Measurements from ENCODE around the gene CEMIP2. TPM values are rescaled to one million over a fixed set of nuclear protein-coding genes. Genes with fewer than 3 reads are reported as not detected.
A peak's percentile ranks its signal among the peaks of the same experiment; 100 is the strongest.

Gene CEMIP2
- polyA plus RNA-seq, 1 of the 3 experiments (the other 2 are of a cell fraction) = 39.8 TPM

DNA sequence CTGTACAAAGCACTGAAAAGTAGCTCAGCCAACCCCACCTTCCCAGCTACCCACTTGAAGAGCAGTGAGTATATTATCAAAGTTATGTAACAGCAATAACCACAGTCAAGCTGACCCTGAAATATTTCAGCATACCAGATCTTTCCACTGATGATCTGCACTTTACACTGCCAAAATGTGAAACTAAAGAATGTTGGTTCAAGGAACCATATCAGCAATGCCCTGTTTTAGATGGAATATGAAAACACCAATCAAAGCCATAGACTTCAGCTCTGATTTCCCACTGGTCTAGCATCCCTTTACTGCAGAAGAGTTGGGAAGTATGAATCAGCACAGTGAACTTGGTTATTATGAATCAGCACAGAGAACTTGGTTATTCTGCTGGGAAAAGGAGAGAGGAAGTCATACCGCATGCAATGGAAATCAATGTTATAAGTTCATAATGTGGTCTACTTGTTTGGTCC is 20.0 kb downstream of the CEMIP2 start:
- H2AFZ ChIP-seq (ENCODE audit: low read depth) = no peak overlapping the region
- H3K9ac ChIP-seq = no peak overlapping the region
- H3K4me2 ChIP-seq = peak overlapping the region; percentile 8; the same call in 1 of the 2 replicates
- H3F3A ChIP-seq (replicated peaks; ENCODE audit: insufficient read depth) = peaks cover 17% of the 10 kb centered on the region
- H3K27me3 ChIP-seq (ENCODE audit: insufficient read depth) = no peaks in the 10 kb centered on the region
- DNase-seq = no peak
- H3K79me2 ChIP-seq (ENCODE audit: insufficient read depth) = peaks cover 12% of the 10 kb centered on the region; the same call in 1 of the 2 replicates
- ChIA-PET POLR2A (no interaction called here), CTCF (interaction anchor here (1.4 kb wide), 1 partner anchor 463 kb away, joined by 3 read pairs; no protein-coding TSS in a partner anchor)
- H4K20me1 ChIP-seq (ENCODE audit: insufficient read depth) = no peaks in the 10 kb centered on the region
- H3K36me3 ChIP-seq (replicated peaks in 1 of 2; ENCODE audit: control insufficient read depth in 1 of 2, insufficient read depth in 2 of 2, low read length in 1 of 2) = no peaks in the 10 kb centered on the region
- H3K9me3 ChIP-seq = no peaks in the 10 kb centered on the region
- no peak overlapping the region for H3K4me3 ChIP-seq (ENCODE audit: low read depth in 2 of 2, low read length in 1 of 2)
- no peaks in the 10 kb centered on the region for H3K9me2 ChIP-seq
- WGBS (ENCODE audit: low lambda C conversion rate) = 32% methylated on average over 1 of the region's 1 CpG
- peaks cover 0 to 4% of the 10 kb centered on the region in 2 experiments; a peak in 1 of 4 replicates for H3K4me1 ChIP-seq (ENCODE audit: control insufficient read depth in 1 of 2, insufficient read depth in 2 of 2, low read depth in 1 of 2, low read length in 1 of 2)
- no peak for TF ChIP-seq GABPA (IDR thresholded peaks at IDR 0.05; ENCODE audit: low read depth)
- TF ChIP-seq FOSL2 (IDR thresholded peaks at IDR 0.05; ENCODE audit: borderline replicate concordance, low read depth) = peak; percentile 44; the same call in 1 of the 2 replicates
- H3K27ac ChIP-seq (ENCODE audit: low read depth in 2 of 2, low read length in 1 of 2) = peak overlapping the region in 1 of 2 experiments; percentile 77; a peak in 3 of 4 replicates

DNA sequence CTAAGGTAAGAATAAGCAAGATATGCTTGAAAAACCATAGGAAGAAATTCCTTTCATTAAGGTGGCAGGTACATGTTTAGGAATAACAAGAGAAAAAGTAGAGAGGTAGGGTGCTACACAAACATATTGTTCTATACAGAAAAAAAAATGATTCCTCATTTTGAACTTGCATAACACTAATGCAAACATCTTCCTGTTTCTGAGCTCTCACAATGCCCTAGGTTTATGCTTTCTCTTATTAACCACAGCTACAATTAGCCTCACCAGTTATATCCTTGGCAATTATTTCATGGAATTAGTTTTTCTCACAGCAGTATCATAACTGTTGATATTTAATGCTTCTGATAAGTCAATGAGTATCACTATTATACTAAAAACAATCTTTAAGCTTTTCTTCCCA is 20.7 kb downstream of the CEMIP2 start:
- Histone ChIP-seq H3K9me2 (no peaks in the 10 kb centered on the region), H3K9me3 (no peaks in the 10 kb centered on the region), H3K4me2 (no peak overlapping the region), H2AFZ (ENCODE audit: low read depth) (no peak overlapping the region), H3K79me2 (ENCODE audit: insufficient read depth) (peaks cover 12% of the 10 kb centered on the region; the same call in 1 of the 2 replicates), H3K4me1 (ENCODE audit: control insufficient read depth in 1 of 2, insufficient read depth in 2 of 2, low read depth in 1 of 2, low read length in 1 of 2) (peaks cover 0 to 4% of the 10 kb centered on the region in 2 experiments; a peak in 1 of 4 replicates), H3F3A (replicated peaks; ENCODE audit: insufficient read depth) (peaks cover 17% of the 10 kb centered on the region), H4K20me1 (ENCODE audit: insufficient read depth) (no peaks in the 10 kb centered on the region), H3K27me3 (ENCODE audit: insufficient read depth) (no peaks in the 10 kb centered on the region), H3K4me3 (ENCODE audit: low read depth in 2 of 2, low read length in 1 of 2) (no peak overlapping the region), H3K36me3 (replicated peaks in 1 of 2; ENCODE audit: control insufficient read depth in 1 of 2, insufficient read depth in 2 of 2, low read length in 1 of 2) (no peaks in the 10 kb centered on the region), H3K27ac (ENCODE audit: low read depth in 2 of 2, low read length in 1 of 2) (peak overlapping the region in 1 of 2 experiments; percentile 77; a peak in 2 of 4 replicates), H3K9ac (no peak overlapping the region)
- TF ChIP-seq RCOR1 (IDR thresholded peaks at IDR 0.05; ENCODE audit: low read length) = no peak
- TF ChIP-seq SMC3 (IDR thresholded peaks at IDR 0.05; ENCODE audit: low read depth, low read length) = no peak
- TF ChIP-seq, protein P1, sequence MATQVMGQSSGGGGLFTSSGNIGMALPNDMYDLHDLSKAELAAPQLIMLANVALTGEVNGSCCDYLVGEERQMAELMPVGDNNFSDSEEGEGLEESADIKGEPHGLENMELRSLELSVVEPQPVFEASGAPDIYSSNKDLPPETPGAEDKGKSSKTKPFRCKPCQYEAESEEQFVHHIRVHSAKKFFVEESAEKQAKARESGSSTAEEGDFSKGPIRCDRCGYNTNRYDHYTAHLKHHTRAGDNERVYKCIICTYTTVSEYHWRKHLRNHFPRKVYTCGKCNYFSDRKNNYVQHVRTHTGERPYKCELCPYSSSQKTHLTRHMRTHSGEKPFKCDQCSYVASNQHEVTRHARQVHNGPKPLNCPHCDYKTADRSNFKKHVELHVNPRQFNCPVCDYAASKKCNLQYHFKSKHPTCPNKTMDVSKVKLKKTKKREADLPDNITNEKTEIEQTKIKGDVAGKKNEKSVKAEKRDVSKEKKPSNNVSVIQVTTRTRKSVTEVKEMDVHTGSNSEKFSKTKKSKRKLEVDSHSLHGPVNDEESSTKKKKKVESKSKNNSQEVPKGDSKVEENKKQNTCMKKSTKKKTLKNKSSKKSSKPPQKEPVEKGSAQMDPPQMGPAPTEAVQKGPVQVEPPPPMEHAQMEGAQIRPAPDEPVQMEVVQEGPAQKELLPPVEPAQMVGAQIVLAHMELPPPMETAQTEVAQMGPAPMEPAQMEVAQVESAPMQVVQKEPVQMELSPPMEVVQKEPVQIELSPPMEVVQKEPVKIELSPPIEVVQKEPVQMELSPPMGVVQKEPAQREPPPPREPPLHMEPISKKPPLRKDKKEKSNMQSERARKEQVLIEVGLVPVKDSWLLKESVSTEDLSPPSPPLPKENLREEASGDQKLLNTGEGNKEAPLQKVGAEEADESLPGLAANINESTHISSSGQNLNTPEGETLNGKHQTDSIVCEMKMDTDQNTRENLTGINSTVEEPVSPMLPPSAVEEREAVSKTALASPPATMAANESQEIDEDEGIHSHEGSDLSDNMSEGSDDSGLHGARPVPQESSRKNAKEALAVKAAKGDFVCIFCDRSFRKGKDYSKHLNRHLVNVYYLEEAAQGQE (IDR thresholded peaks at IDR 0.05; ENCODE audit: low read depth, low read length) = no peak
- ChIA-PET CTCF (interaction anchor here (1.4 kb wide), 1 partner anchor 463 kb away, joined by 3 read pairs; no protein-coding TSS in a partner anchor), POLR2A (no interaction called here)
- no peak for DNase-seq

DNA sequence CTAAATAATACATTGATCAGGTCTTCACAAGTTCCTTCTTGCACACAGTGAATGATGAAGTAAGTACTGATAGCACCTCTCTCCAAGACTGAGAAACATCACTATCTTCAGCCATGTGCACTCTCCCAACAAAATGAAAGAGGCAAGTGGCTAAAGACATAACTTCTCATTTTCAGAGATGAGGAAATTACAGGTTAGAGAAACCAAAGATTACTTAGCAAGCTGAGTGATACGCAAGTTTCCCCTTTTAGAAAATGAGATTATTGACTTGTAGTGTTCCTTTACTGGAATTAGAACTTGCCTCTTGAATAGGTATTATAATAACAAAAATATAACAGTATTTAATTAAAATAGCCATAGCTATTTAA is 21.6 kb downstream of the CEMIP2 start:
- POLR2A ChIA-PET = no interaction called here
- 84% methylated on average over 1 of the region's 1 CpG for WGBS (ENCODE audit: low lambda C conversion rate)
- peaks cover 12% of the 10 kb centered on the region; the same call in 1 of the 2 replicates for H3K79me2 ChIP-seq (ENCODE audit: insufficient read depth)

More for the DNA sequence above, 21.6 kb downstream of the CEMIP2 start:
- Histone ChIP-seq H3K4me1 (ENCODE audit: control insufficient read depth in 1 of 2, insufficient read depth in 2 of 2, low read depth in 1 of 2, low read length in 1 of 2) (peaks cover 0 to 4% of the 10 kb centered on the region in 2 experiments; a peak in 1 of 4 replicates), H4K20me1 (ENCODE audit: insufficient read depth) (no peaks in the 10 kb centered on the region), H3K9me3 (no peaks in the 10 kb centered on the region), H2AFZ (ENCODE audit: low read depth) (no peak overlapping the region), H3K9me2 (no peaks in the 10 kb centered on the region), H3F3A (replicated peaks; ENCODE audit: insufficient read depth) (peaks cover 17% of the 10 kb centered on the region), H3K36me3 (replicated peaks in 1 of 2; ENCODE audit: control insufficient read depth in 1 of 2, insufficient read depth in 2 of 2, low read length in 1 of 2) (no peaks in the 10 kb centered on the region), H3K9ac (no peak overlapping the region), H3K4me3 (ENCODE audit: low read depth in 2 of 2, low read length in 1 of 2) (no peak overlapping the region), H3K27me3 (ENCODE audit: insufficient read depth) (no peaks in the 10 kb centered on the region), H3K27ac (ENCODE audit: low read depth in 2 of 2, low read length in 1 of 2) (no peak overlapping the region), H3K4me2 (no peak overlapping the region)
- TF ChIP-seq, protein P2, sequence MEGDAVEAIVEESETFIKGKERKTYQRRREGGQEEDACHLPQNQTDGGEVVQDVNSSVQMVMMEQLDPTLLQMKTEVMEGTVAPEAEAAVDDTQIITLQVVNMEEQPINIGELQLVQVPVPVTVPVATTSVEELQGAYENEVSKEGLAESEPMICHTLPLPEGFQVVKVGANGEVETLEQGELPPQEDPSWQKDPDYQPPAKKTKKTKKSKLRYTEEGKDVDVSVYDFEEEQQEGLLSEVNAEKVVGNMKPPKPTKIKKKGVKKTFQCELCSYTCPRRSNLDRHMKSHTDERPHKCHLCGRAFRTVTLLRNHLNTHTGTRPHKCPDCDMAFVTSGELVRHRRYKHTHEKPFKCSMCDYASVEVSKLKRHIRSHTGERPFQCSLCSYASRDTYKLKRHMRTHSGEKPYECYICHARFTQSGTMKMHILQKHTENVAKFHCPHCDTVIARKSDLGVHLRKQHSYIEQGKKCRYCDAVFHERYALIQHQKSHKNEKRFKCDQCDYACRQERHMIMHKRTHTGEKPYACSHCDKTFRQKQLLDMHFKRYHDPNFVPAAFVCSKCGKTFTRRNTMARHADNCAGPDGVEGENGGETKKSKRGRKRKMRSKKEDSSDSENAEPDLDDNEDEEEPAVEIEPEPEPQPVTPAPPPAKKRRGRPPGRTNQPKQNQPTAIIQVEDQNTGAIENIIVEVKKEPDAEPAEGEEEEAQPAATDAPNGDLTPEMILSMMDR (IDR thresholded peaks at IDR 0.05) = no peak
- TF ChIP-seq POLR2AphosphoS5 (IDR thresholded peaks at IDR 0.05; ENCODE audit: low read depth, low read length) (no peak), MXI1 (IDR thresholded peaks at IDR 0.05; ENCODE audit: low read depth, low read length) (no peak), EP300 (IDR thresholded peaks at IDR 0.05; ENCODE audit: borderline replicate concordance in 1 of 2, low read depth in 1 of 2, low read length in 1 of 2) (no peak)
- DNase-seq = no peak
- CTCF ChIA-PET = no interaction called here
